Heart right ventricle (tissue), 16 donors: Measurements from ENCODE around the gene DBN1. TPM values are rescaled to one million over a fixed set of nuclear protein-coding genes. Genes with fewer than 3 reads are reported as not detected.

Experiments used
- ATAC-seq, 8 donors: fragments of 200-7000 bp; cut with Tn5 transposase; one replicate each; pipeline ENCODE4 v1.9.1; 2020; ENCODE audit warnings: mild to moderate bottlenecking in 8 of 8, moderate library complexity in 8 of 8, moderate number of reproducible peaks in 1 of 8
- DNase-seq, 2 donors: peaks; one replicate each; pipeline ENCODE4 v3.0.0-alpha.2; 2020
- H3K27ac ChIP-seq, 10 donors: fragments of 200-600 bp; sonication (generic) in 2 of 10; one replicate each; pipeline versions ENCODE4 v1.5.0 to v1.8.0; 2020 to 2022; ENCODE audit warnings: mild to moderate bottlenecking in 3 of 10
- H3K27me3 ChIP-seq, 7 donors: fragments of 200-600 bp; one replicate each; pipeline ENCODE4 v1.8.0; 2021 to 2022; ENCODE audit warnings: mild to moderate bottlenecking in 2 of 7
- H3K36me3 ChIP-seq, 9 donors: fragments of 200-600 bp; sonication (generic) in 1 of 9; one replicate each; pipeline versions ENCODE4 v1.5.0 to v1.8.0; 2020 to 2022; ENCODE audit warnings: mild to moderate bottlenecking in 2 of 9
- H3K4me1 ChIP-seq, 9 donors: fragments of 200-600 bp; sonication (generic) in 1 of 9; one replicate each; pipeline versions ENCODE4 v1.5.0 to v1.8.0; 2020 to 2022; ENCODE audit warnings: mild to moderate bottlenecking in 4 of 9
- H3K4me3 ChIP-seq, 10 donors: fragments of 200-600 bp; sonication (generic) in 2 of 10; one replicate each; pipeline versions ENCODE4 v1.5.0 to v1.8.0; 2020 to 2022; ENCODE audit warnings: mild to moderate bottlenecking in 7 of 10, moderate library complexity in 2 of 10
- H3K9me3 ChIP-seq, 11 donors: fragments of 200-600 bp in 10 of 11; sonication (generic) in 2 of 11; one replicate each; pipeline versions ENCODE4 v1.5.0 to v1.8.0; 2013 to 2022; ENCODE audit warnings: mild to moderate bottlenecking in 2 of 11, control low read depth in 1 of 11, moderate library complexity in 1 of 11
- WGBS, 2 donors: extraction: QIAGEN DNeasy Blood & Tissue Kit; methylation state at CpG; one replicate each; pipeline ENCODE4 v1.1.7; 2013; ENCODE audit warnings: inconsistent platforms in 1 of 2; 5-methylcytosine and 5-hydroxymethylcytosine counted together
- intact Hi-C, 10 donors: fragments of 100-400 bp; cut with DNase I; formaldehyde crosslinking; loops; one replicate each; pipeline versions ENCODE4 v1.11.1 to v1.14.2; 2022
- polyA plus RNA-seq, 2 donors: library from polyadenylated mRNA; stranded (reverse); fragments of 200-250 nt; gene quantifications; one replicate each; pipeline ENCODE4 v1.2.3, GENCODE V29; 2013
- total RNA-seq, 10 donors: library from RNA; stranded (reverse); fragmentation: NEBNext Ultra II Directional in 3 of 10; extraction: Animal tissue kit (Norgen Biotek cat#: 25700) in 3 of 10; gene quantifications; one replicate each; pipeline versions ENCODE4 v1.2.1 to v1.2.4, GENCODE V29; 2021 to 2023
- TF ChIP-seq, protein P1 (sequence below), 9 donors: fragments of 200-600 bp; sonication (generic) in 2 of 9; IDR thresholded peaks; one replicate each; pipeline versions ENCODE4 v1.5.0 to v1.8.0; 2021 to 2022; ENCODE audit warnings: antibody characterized with exemption in 9 of 9, mild to moderate bottlenecking in 5 of 9, moderate library complexity in 1 of 9
- donor health status: Arrhythmogenic right ventricular cardiomyopathy.
- donor health status: ischemic (EF 13 %, LVEDD 7.1; RV severe dilation, severe dysfunction).
- donor health status: healthy with polysubstance abuse.
- donor health status: DM: no; HTN: yes; CAD: no.
- donor health status: DM: no; HTN: no; CAD: no.
- donor health status: ischemic (EF 25% LVEDD 6.9; RV normal size, moderate dysfunction).
- donor health status: ischemic (EF 25% LVEDD 5.7; RV mildly dilated, moderate dysfunction).
- donor health status: healthy.
- donor health status: DM: yes; HTN: yes; CAD: no.
- donor health status: Ischemic cardiomyopathy.
- donor health status: ischemic (EF 35%, LVEDD 5.7; RV mildly dilated, moderate dysfunction).
- donor health status: nonischemic (EF 11% LVEDD 7.7; RV severe dilation, severe dysfunction).
- donor health status: DM: yes; HTN: yes; CAD: no.
- donor health status: PGD.
- donor health status: ischemic (EF 29% LVEDD 5.4; RV normal size, mild dysfunction).
- donor health status: nonischemic (EF 23%, LVEDD 6.1; RV moderate dilation, normal function).

DBN1 gene
- total and polyA plus RNA-seq, 12 donors, result 13.1 to 52.9 (median 19.4) TPM

GRCh38 chr5:177472460-177473442 lies 683 bp downstream of the DBN1 start:
- H3K9me3 ChIP-seq, result no peaks in the 10 kb centered on the region
- H3K36me3 ChIP-seq, result peaks cover 0 to 7% (median 0%) of the 10 kb centered on the region in 9 donors
- DNase-seq, result no peak
- peaks cover 26 to 64% (median 45%) of the 10 kb centered on the region in 9 donors for H3K4me1 ChIP-seq
- H3K27me3 ChIP-seq, result peaks cover 0 to 47% (median 14%) of the 10 kb centered on the region in 7 donors
- peak overlapping the region; percentile 78 to 93 (median 86) for H3K27ac ChIP-seq
- ATAC-seq, result peak; percentile 5 to 36 (median 18)
- 2 to 5% methylated on average over 44 to 91 of the region's 93 CpGs for WGBS, 2 donors
- intact Hi-C loops, result no loop called here
- TF ChIP-seq, protein P1, sequence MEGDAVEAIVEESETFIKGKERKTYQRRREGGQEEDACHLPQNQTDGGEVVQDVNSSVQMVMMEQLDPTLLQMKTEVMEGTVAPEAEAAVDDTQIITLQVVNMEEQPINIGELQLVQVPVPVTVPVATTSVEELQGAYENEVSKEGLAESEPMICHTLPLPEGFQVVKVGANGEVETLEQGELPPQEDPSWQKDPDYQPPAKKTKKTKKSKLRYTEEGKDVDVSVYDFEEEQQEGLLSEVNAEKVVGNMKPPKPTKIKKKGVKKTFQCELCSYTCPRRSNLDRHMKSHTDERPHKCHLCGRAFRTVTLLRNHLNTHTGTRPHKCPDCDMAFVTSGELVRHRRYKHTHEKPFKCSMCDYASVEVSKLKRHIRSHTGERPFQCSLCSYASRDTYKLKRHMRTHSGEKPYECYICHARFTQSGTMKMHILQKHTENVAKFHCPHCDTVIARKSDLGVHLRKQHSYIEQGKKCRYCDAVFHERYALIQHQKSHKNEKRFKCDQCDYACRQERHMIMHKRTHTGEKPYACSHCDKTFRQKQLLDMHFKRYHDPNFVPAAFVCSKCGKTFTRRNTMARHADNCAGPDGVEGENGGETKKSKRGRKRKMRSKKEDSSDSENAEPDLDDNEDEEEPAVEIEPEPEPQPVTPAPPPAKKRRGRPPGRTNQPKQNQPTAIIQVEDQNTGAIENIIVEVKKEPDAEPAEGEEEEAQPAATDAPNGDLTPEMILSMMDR (IDR thresholded peaks at IDR 0.05), result peak in 1 of 9 donors; percentile 14
- H3K4me3 ChIP-seq, result peak overlapping the region; percentile 54 to 85 (median 70)

- WGBS, 2 donors, result 48 to 58% methylated on average over 14 of the region's 14 CpGs
- TF ChIP-seq, protein P1 (IDR thresholded peaks at IDR 0.05), result no peak
- Histone ChIP-seq H3K4me1 (peaks cover 26 to 62% (median 45%) of the 10 kb centered on the region in 9 donors), H3K36me3 (peaks cover 0 to 17% (median 5%) of the 10 kb centered on the region in 9 donors), H3K27ac (peak overlapping the region; percentile 78 to 93 (median 86)), H3K9me3 (no peaks in the 10 kb centered on the region), H3K4me3 (peak overlapping the region; percentile 54 to 85 (median 70)), H3K27me3 (peaks cover 0 to 47% (median 14%) of the 10 kb centered on the region in 7 donors)
- intact Hi-C loops, result no loop called here
- DNase-seq (peak; percentile 62 to 77), ATAC-seq (peak; percentile 44 to 76 (median 60))
Observed at GRCh38 chr5:177471610-177472356, 1.7 kb downstream of the DBN1 start.

DNA sequence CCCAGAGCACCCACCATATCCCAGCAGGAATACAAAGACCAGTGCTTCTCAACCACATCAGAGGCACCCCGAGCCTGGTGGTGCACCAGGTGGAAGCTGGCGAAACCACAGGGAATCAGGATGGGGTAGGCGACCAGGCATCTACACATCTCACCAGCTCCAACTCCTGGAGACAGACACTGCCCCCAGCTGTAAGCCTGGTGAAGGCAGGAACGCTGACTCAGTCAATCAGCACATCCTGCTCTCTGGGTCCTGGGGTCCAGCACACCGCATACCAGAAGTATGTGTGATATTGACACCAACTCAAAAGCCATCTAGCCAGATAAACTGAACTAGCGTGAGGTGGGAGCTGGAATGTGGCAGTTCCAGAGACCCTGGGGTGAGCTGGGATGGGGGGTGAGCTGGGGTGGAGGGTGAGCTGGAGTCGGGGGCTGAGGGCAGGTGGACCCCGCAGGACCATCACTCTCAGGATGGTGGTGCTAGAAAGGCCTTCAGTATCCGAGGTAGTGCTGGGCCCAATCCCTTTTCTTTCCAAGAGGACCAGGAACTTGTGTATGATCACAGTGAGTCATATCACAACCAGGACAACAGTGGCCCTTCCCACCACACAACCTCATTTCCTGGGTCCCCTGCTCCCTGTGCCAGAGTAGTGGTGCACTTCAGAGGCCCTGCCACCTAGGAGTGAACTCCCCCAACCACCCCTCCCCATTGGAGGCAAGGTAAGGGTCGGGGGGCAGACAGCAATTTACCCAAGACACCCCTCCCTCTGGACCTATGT lies 2.5 kb downstream of the DBN1 start:
- TF ChIP-seq, protein P1 (IDR thresholded peaks at IDR 0.05), result no peak
- 83 to 86% methylated on average over 10 of the region's 10 CpGs for whole genome bisulfite sequencing, 2 donors
- H3K36me3 ChIP-seq, result peaks cover 0 to 25% (median 14%) of the 10 kb centered on the region in 9 donors
- DNase-seq (no peak), ATAC-seq (no peak)
- intact Hi-C loops, result no loop called here
- H3K27me3 ChIP-seq, result peaks cover 0 to 47% (median 14%) of the 10 kb centered on the region in 7 donors
- peak overlapping the region in 3 of 10 donors; percentile 54 to 71 (median 69) for H3K4me3 ChIP-seq
- no peaks in the 10 kb centered on the region for H3K9me3 ChIP-seq
- H3K4me1 ChIP-seq, result peaks cover 26 to 56% (median 45%) of the 10 kb centered on the region in 9 donors
- peak overlapping the region; percentile 12 to 93 (median 86) for H3K27ac ChIP-seq
